GM23248 (cell line): ENCODE data around the gene RUFY4.

Experiments used
- EZH2 ChIP-seq: fragments of 200-600 bp; sonication (generic); IDR thresholded peaks from 2 replicates; pipeline ENCODE4 v1.6.1; 2018; ENCODE audit warnings: antibody characterized with exemption, mild to moderate bottlenecking; ENCODE audit not compliant: insufficient read depth, poor library complexity, severe bottlenecking
- EZH2phosphoT487 ChIP-seq: fragments of 200-600 bp; sonication (generic); IDR thresholded peaks from 2 replicates; pipeline ENCODE4 v1.6.1; 2018; ENCODE audit warnings: antibody characterized with exemption, moderate library complexity, mild to moderate bottlenecking, low read depth; ENCODE audit not compliant: insufficient read depth

- TF ChIP-seq EZH2: no peak
- TF ChIP-seq EZH2phosphoT487: no peak
Measured at GRCh38 chr2:218060118-218060517, 8.9 kb upstream of the RUFY4 start.
